ENCODE data around the gene MTMR6. TPM values are rescaled to one million over a fixed set of nuclear protein-coding genes. Genes with fewer than 3 reads are reported as not detected.

The MTMR6 gene
- total RNA-seq, 1 donor from 2014 or later = 16.5 TPM

- no peak for ATAC-seq
- intact Hi-C loops (cut with micrococcal nuclease) = no loop called here
- no peak for DNase-seq
These were observed 59.6 kb downstream of the MTMR6 start for GRCh38 chr13:25227690-25228089.

GRCh38 chr13:25225970-25226369, 61.3 kb downstream of the MTMR6 start:
- intact Hi-C loops (cut with micrococcal nuclease) = no loop called here
- ATAC-seq (no peak), DNase-seq (no peak)

DNA sequence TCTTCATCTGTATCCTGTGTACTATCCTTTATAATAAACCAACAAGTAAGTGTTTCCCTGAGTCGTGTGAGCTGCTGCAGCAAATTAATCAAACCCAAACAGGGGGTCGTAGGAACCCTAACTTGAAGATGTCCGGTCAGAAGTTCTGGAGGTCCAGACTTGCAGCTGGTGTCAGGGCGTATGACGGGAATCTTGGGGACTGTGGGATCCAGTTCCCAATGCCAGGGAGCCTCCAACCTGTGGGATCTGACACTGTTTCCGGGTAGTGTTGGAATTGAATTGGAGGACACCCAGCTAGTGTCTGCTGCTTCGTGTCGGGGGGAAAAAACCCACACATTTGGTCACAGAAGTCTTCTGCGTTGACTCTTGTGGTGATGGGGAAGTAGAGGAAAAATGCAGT, 63.1 kb downstream of the MTMR6 start:
- DNase-seq (no peak), ATAC-seq (no peak)
- intact Hi-C loops (cut with micrococcal nuclease) = no loop called here

- ATAC-seq = no peak
- intact Hi-C loops (cut with micrococcal nuclease) = no loop called here
These were observed 64.5 kb downstream of the MTMR6 start for GRCh38 chr13:25222740-25223139.

DNA sequence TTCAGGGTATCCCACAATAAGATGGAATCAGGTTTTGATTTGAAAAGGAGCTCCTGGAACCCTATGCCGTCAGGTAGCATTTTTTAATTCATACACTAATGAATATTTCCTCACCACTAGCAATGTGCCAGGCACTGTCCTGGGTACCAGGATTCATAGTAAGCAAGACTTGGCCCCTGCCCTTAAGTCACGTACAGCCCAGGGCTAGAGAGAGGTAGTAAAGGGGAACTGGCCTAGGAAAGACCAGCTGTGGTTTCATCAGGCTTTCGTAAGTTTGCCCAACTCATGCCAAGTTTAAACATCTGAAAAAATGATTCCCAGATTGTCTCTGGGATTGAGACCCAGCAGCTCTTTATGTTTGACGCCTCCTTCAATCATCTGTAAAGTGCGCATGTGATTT, 69.3 kb downstream of the MTMR6 start:
- DNase-seq = no peak
- intact Hi-C loops (cut with micrococcal nuclease) = no loop called here

More at GRCh38 chr13:25222740-25223139, 64.5 kb downstream of the MTMR6 start:
- no peak for DNase-seq

DNA sequence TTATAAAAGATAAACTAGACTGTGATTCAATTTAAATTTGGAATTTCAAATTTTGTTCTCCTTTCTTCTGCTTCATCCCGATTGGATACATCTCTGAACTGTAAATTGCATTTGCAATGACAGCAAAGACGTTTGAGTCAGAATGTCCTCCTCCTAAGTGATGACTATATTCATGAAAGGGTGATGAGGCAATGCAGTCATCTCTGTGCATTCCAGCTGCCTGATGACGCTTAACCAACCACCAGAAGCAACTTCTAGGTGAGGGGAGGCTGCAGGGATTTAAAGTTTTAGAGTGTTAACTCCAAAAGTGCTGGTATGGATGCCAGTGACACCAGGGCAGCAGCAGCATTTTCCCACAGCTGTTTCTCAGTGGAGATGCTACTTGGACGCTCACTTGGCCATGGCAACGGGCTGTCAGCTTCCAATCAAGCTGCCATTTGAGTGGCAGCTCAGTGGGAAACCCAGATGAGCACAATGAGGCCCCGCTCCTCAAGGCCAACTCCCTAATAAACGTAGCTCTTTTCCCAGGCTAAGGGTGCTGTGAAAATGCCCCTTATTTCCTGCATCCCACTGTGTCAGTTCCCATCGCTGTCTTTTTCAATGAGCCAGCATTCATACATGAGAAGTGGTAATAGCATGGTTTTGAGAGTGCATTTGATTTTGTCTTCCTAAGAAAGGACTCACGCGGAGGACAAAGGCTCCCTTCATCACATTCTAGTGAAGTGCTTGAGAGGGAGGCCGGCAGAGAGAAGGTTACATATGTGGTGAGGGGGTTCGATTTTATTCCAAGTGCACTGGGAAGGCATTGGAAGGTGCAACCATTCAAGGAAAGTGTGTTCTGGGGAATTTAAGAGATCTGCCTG, 70.0 kb downstream of the MTMR6 start:
- DNase-seq (no peak), ATAC-seq (no peak)
- intact Hi-C loops (cut with micrococcal nuclease) = no loop called here

More for the DNA sequence above, 69.3 kb downstream of the MTMR6 start:
- no peak for ATAC-seq

DNA sequence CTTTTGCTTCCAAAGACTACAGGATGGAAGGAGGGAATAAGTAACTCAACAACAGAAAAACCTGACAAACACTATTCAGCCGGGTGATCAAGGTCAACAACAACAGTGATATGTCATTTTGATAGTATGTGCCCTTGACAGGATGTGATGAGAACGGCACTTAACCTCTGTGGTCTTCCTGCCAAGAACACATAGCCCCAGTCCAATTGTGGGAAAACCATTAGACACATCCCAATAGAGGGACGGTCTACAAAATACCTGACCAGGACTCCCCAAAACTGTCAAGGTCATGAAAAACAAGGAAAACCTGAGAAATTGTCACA, 72.1 kb downstream of the MTMR6 start:
- no peak for DNase-seq
- intact Hi-C loops (cut with micrococcal nuclease) = no loop called here
- no peak for ATAC-seq

DNA sequence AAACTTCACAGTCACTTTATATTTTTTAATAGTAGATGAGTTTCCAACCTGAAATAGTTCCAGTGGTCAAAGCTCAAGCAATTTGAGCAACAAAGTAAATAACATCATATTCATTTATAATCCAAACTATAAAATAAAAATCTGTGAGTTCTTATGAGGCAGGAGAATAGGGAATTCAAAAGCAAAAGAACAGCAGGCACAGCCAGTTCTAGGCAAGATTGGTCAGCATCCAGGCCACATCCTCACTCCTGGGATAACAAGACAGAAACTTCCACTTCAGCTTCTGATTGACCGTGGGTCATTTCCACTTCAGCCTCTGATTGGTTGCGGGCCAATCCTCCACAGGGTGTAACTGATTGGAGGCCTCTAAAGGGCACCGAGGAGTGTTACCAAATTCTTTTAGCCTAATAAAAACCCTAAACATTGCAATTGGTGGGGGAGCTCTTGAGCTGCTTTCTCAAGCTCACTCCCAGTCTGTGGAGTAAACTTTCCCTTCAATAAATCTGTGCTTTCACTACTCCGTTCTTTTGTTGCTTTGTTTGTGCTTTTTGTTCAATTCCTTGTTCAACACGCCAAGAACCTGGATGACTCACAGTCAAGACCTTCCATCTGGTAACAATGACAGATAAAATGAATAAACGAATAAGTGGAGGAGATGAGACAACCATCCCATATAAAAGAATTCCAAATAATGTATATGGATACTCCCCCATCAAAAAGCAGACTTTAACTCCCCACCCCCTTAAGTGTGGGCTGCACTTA, 72.6 kb downstream of the MTMR6 start:
- intact Hi-C loops (cut with micrococcal nuclease) = no loop called here
- peak; percentile 28 for ATAC-seq
- no peak for DNase-seq

GRCh38 chr13:25213715-25214114, 73.6 kb downstream of the MTMR6 start:
- no peak for DNase-seq
- intact Hi-C loops (cut with micrococcal nuclease) = no loop called here
- no peak for ATAC-seq

GRCh38 chr13:25210842-25211569, 76.3 kb downstream of the MTMR6 start:
- intact Hi-C loops (cut with micrococcal nuclease) = no loop called here
- DNase-seq = no peak
- ATAC-seq = no peak

GRCh38 chr13:25207291-25207810, 79.9 kb downstream of the MTMR6 start:
- ATAC-seq = no peak
- intact Hi-C loops (cut with micrococcal nuclease) = no loop called here
- no peak for DNase-seq

- ATAC-seq (no peak), DNase-seq (no peak)
- intact Hi-C loops (cut with micrococcal nuclease) = no loop called here
These were observed 82.4 kb downstream of the MTMR6 start for GRCh38 chr13:25204863-25205262.

DNA sequence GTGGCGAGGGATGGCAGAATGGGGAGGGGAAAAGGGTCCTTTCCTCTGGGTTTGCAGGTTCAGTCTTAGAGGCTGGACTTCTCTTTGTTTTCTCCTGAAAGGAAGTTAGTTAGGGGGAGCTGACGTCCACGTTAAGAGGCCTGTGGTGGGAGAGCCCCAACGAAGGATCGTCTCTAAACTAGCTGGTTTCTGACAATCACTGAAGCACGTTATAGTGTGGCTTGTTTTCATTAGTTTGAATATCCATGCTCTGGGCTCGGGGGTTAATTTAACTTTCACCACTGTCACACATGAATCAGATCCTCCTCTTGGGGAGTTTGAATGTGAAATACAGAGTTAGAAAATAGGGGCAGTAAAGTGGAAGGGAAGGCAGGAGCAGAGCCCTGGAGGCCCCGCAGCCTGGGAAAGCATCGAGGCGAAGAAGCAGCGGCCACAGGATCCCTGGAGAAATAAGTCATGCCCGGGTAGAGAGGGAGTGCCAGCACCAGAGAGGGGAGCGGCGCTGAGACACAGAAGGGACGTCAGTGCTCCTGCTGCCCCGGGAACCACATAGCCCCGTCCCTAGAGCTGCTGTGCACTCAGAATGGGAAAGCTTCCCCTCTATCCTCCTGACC, 84.1 kb downstream of the MTMR6 start:
- no peak for ATAC-seq
- intact Hi-C loops (cut with micrococcal nuclease) = no loop called here
- DNase-seq = no peak

GRCh38 chr13:25200783-25201182, 86.5 kb downstream of the MTMR6 start:
- ATAC-seq (no peak), DNase-seq (no peak)
- intact Hi-C loops (cut with micrococcal nuclease) = no loop called here

GRCh38 chr13:25198647-25199046, 88.6 kb downstream of the MTMR6 start:
- intact Hi-C loops (cut with micrococcal nuclease) = no loop called here
- no peak for DNase-seq
- no peak for ATAC-seq

- ATAC-seq (no peak), DNase-seq (no peak)
- intact Hi-C loops (cut with micrococcal nuclease) = no loop called here
These were observed 90.3 kb downstream of the MTMR6 start for GRCh38 chr13:25196971-25197370.
